ENCODE results near the gene RNF144B. TPM values are rescaled to one million over a fixed set of nuclear protein-coding genes. Genes with fewer than 3 reads are reported as not detected.

The RNF144B gene
- polyA plus RNA-seq, 2 of the 4 experiments (the other 2 are of a cell fraction), result 0.36 to 0.49 TPM

GRCh38 chr6:18413381-18413780, 26.2 kb downstream of the RNF144B start:
- ATAC-seq, result no peak

GRCh38 chr6:18414116-18414515, 27.0 kb downstream of the RNF144B start:
- H3K27ac ChIP-seq, result no peak overlapping the region
- no peak overlapping the region for H3K4me2 ChIP-seq
- H3K4me3 ChIP-seq, result no peak overlapping the region
- H3K9me3 ChIP-seq, result no peaks in the 10 kb centered on the region
- CTCF ChIA-PET, result no interaction called here
- no peaks in the 10 kb centered on the region for H3K4me1 ChIP-seq
- no peak for TF ChIP-seq CHD2 (IDR thresholded peaks at IDR 0.05; ENCODE audit: low read length, partially characterized antibody)
- no peak for TF ChIP-seq FOSL2 (IDR thresholded peaks at IDR 0.05)
- no peak for TF ChIP-seq FOSL2 (CRISPR knock-in tag; IDR thresholded peaks at IDR 0.05)
- no peak for TF ChIP-seq EHMT2 (IDR thresholded peaks at IDR 0.05; ENCODE audit: low read depth)
- no peak for TF ChIP-seq ZSCAN20 (CRISPR knock-in tag; IDR thresholded peaks at IDR 0.05)
- no peak for TF ChIP-seq TP53 (CRISPR knock-in tag; IDR thresholded peaks at IDR 0.05)
- no peak for TF ChIP-seq PHF8 (IDR thresholded peaks at IDR 0.05; ENCODE audit: borderline replicate concordance, low read depth)
- TF ChIP-seq FOXS1 (CRISPR knock-in tag; IDR thresholded peaks at IDR 0.05), result no peak
- no peak for TF ChIP-seq ZNF302 (CRISPR knock-in tag; IDR thresholded peaks at IDR 0.05)
- TF ChIP-seq MYC (IDR thresholded peaks at IDR 0.05; ENCODE audit: borderline replicate concordance, low read length), result no peak
- TF ChIP-seq ZC3H11A (IDR thresholded peaks at IDR 0.05), result no peak
- DNase-seq (ENCODE audit: low read depth in 1 of 2, low spot score in 1 of 2), result no peak
- 89% methylated on average over 1 of the region's 1 CpG for WGBS (ENCODE audit: missing lambda C conversion rate)
- POLR2A ChIA-PET, result no interaction called here
- no peak for ATAC-seq
- FAIRE-seq, result no peak

More at GRCh38 chr6:18413381-18413780, 26.2 kb downstream of the RNF144B start:
- ChIA-PET CTCF (no interaction called here), POLR2A (no interaction called here)
- Histone ChIP-seq H3K9me3 (no peaks in the 10 kb centered on the region), H3K4me1 (no peaks in the 10 kb centered on the region), H3K4me3 (no peak overlapping the region), H3K27ac (no peak overlapping the region), H3K4me2 (no peak overlapping the region)
- FAIRE-seq (no peak), DNase-seq (ENCODE audit: low read depth in 1 of 2, low spot score in 1 of 2) (no peak)
- TF ChIP-seq EHF (CRISPR knock-in tag; IDR thresholded peaks at IDR 0.05) (no peak), BHLHE40 (IDR thresholded peaks at IDR 0.05; ENCODE audit: low read depth, low read length) (no peak), TP53 (CRISPR knock-in tag; IDR thresholded peaks at IDR 0.05) (no peak), POLR2AphosphoS2 (conservative IDR thresholded peaks at IDR 0.05; ENCODE audit: low read length) (no peak), FOXS1 (CRISPR knock-in tag; IDR thresholded peaks at IDR 0.05) (no peak)
- 82% methylated on average over 4 of the region's 4 CpGs for WGBS (ENCODE audit: missing lambda C conversion rate)

- ATAC-seq (no peak), DNase-seq (ENCODE audit: low read depth in 1 of 2, low spot score in 1 of 2) (no peak), FAIRE-seq (no peak)
- WGBS (ENCODE audit: missing lambda C conversion rate), result 73% methylated on average over 11 of the region's 11 CpGs
- Histone ChIP-seq H3K4me2 (no peak overlapping the region), H3K4me1 (no peaks in the 10 kb centered on the region), H3K9me3 (no peaks in the 10 kb centered on the region), H3K27ac (no peak overlapping the region), H3K4me3 (no peak overlapping the region)
- TF ChIP-seq MAX (IDR thresholded peaks at IDR 0.05) (no peak), ZC3H11A (IDR thresholded peaks at IDR 0.05) (no peak), NPAS2 (CRISPR knock-in tag; IDR thresholded peaks at IDR 0.05; ENCODE audit: borderline replicate concordance) (no peak), HMGXB4 (CRISPR knock-in tag; IDR thresholded peaks at IDR 0.05; ENCODE audit: borderline replicate concordance) (no peak), CBX8 (IDR thresholded peaks at IDR 0.05) (no peak), KDM1A (IDR thresholded peaks at IDR 0.05; ENCODE audit: low read depth) (no peak)
- ChIA-PET POLR2A (no interaction called here), CTCF (no interaction called here)
Measured at GRCh38 chr6:18415207-18415606, 28.1 kb downstream of the RNF144B start.

- Histone ChIP-seq H3K4me3 (no peak overlapping the region), H3K4me1 (no peaks in the 10 kb centered on the region), H3K27ac (no peak overlapping the region), H3K4me2 (no peak overlapping the region), H3K9me3 (no peaks in the 10 kb centered on the region)
- FAIRE-seq (no peak), ATAC-seq (no peak), DNase-seq (ENCODE audit: low read depth in 1 of 2, low spot score in 1 of 2) (no peak)
- WGBS (ENCODE audit: missing lambda C conversion rate), result 68% methylated on average over 4 of the region's 4 CpGs
- ChIA-PET CTCF (no interaction called here), POLR2A (no interaction called here)
- no peak for TF ChIP-seq MYC (IDR thresholded peaks at IDR 0.05; ENCODE audit: borderline replicate concordance, low read length)
- TF ChIP-seq ELK1 (IDR thresholded peaks at IDR 0.05; ENCODE audit: low read depth, low read length), result no peak
Measured at GRCh38 chr6:18415671-18416340, 28.7 kb downstream of the RNF144B start.
